Measurements from ENCODE around the gene MRPL54. TPM values are rescaled to one million over a fixed set of nuclear protein-coding genes. Genes with fewer than 3 reads are reported as not detected.

MRPL54 gene
- total and polyA plus RNA-seq, 2 donors (not counting 1 experiment from before 2014, with no cell fraction given), result 29.7 to 45.4 TPM

GRCh38 chr19:3766520-3766919 lies 4.0 kb downstream of the MRPL54 start:
- Histone ChIP-seq H3K9ac (ENCODE audit: insufficient read depth, low read length) (no peak overlapping the region), H3K4me3 (replicated peaks in 1 of 4; ENCODE audit: control extremely low read depth in 1 of 4, insufficient read depth in 1 of 4, low read depth in 3 of 4, low read length in 4 of 4) (no peak overlapping the region), H2AFZ (ENCODE audit: low read length) (no peak overlapping the region), H3K4me1 (ENCODE audit: control insufficient read depth, extremely low read depth, insufficient read depth, low read length) (peaks cover 2% of the 10 kb centered on the region), H4K20me1 (ENCODE audit: control insufficient read depth, extremely low read depth, insufficient read depth, low read length) (no peaks in the 10 kb centered on the region), H3K36me3 (ENCODE audit: control insufficient read depth, insufficient read depth, low read length) (peaks cover 3% of the 10 kb centered on the region), H3K79me2 (ENCODE audit: control insufficient read depth, insufficient read depth, low read length) (peaks cover 4% of the 10 kb centered on the region), H3K4me2 (ENCODE audit: extremely low read depth, insufficient read depth, low read length) (no peak overlapping the region), H3K27me3 (ENCODE audit: control insufficient read depth, insufficient read depth, low read length) (no peaks in the 10 kb centered on the region), H3K27ac (ENCODE audit: insufficient read depth, low read length) (no peak overlapping the region), H3K9me3 (ENCODE audit: control insufficient read depth, insufficient read depth, low read depth, low read length) (no peaks in the 10 kb centered on the region)
- no peak for TF ChIP-seq CTCF (conservative IDR thresholded peaks at IDR 0.05 in 1 of 2, IDR thresholded peaks at IDR 0.05 in 1 of 2; ENCODE audit: low read depth in 1 of 2, low read length in 2 of 2)
- DNase-seq (ENCODE audit: low read depth in 2 of 2), result no peak

DNA sequence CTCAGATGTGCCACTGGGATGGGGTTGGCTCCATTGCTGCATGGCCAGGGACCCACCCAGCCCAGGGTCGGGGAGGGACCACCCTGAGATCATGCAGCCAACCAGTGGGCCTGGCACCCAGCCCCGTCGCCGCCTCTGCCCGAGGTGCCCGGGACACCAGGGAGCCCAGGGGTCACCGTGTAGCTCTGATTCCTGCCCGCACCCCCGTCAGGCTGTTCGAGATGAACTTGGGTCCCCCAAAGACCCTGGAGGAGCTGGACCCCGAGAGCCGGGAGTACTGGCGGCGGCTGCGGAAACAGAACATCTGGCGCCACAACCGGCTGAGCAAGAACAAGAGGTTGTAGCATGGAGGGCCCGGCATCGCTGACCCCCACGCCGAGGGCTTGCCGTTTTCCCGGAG lies 4.6 kb downstream of the MRPL54 start:
- Histone ChIP-seq H3K4me2 (ENCODE audit: extremely low read depth, insufficient read depth, low read length) (no peak overlapping the region), H2AFZ (ENCODE audit: low read length) (no peak overlapping the region), H3K9me3 (ENCODE audit: control insufficient read depth, insufficient read depth, low read depth, low read length) (no peaks in the 10 kb centered on the region), H3K27me3 (ENCODE audit: control insufficient read depth, insufficient read depth, low read length) (no peaks in the 10 kb centered on the region), H4K20me1 (ENCODE audit: control insufficient read depth, extremely low read depth, insufficient read depth, low read length) (no peaks in the 10 kb centered on the region), H3K79me2 (ENCODE audit: control insufficient read depth, insufficient read depth, low read length) (peaks cover 4% of the 10 kb centered on the region), H3K36me3 (ENCODE audit: control insufficient read depth, insufficient read depth, low read length) (peaks cover 3% of the 10 kb centered on the region), H3K27ac (ENCODE audit: insufficient read depth, low read length) (no peak overlapping the region), H3K9ac (ENCODE audit: insufficient read depth, low read length) (no peak overlapping the region), H3K4me1 (ENCODE audit: control insufficient read depth, extremely low read depth, insufficient read depth, low read length) (peaks cover 2% of the 10 kb centered on the region), H3K4me3 (replicated peaks in 1 of 4; ENCODE audit: control extremely low read depth in 1 of 4, insufficient read depth in 1 of 4, low read depth in 3 of 4, low read length in 4 of 4) (no peak overlapping the region)
- no peak for DNase-seq (ENCODE audit: low read depth in 2 of 2)
- no peak for TF ChIP-seq CTCF (conservative IDR thresholded peaks at IDR 0.05 in 1 of 2, IDR thresholded peaks at IDR 0.05 in 1 of 2; ENCODE audit: low read depth in 1 of 2, low read length in 2 of 2)
- TF ChIP-seq EZH2 (IDR thresholded peaks at IDR 0.05; ENCODE audit: low read length, missing control alignments), result no peak

GRCh38 chr19:3768015-3768747 lies 5.7 kb downstream of the MRPL54 start:
- no peaks in the 10 kb centered on the region for H4K20me1 ChIP-seq (ENCODE audit: control insufficient read depth, extremely low read depth, insufficient read depth, low read length)
- TF ChIP-seq EZH2 (IDR thresholded peaks at IDR 0.05; ENCODE audit: low read length, missing control alignments), result no peak
- no peak for TF ChIP-seq CTCF (conservative IDR thresholded peaks at IDR 0.05 in 1 of 2, IDR thresholded peaks at IDR 0.05 in 1 of 2; ENCODE audit: low read depth in 1 of 2, low read length in 2 of 2)
- H3K9ac ChIP-seq (ENCODE audit: insufficient read depth, low read length), result no peak overlapping the region
- peaks cover 2% of the 10 kb centered on the region for H3K79me2 ChIP-seq (ENCODE audit: control insufficient read depth, insufficient read depth, low read length)
- H3K9me3 ChIP-seq (ENCODE audit: control insufficient read depth, insufficient read depth, low read depth, low read length), result no peaks in the 10 kb centered on the region
- no peak overlapping the region for H2AFZ ChIP-seq (ENCODE audit: low read length)
- DNase-seq (ENCODE audit: low read depth in 2 of 2), result no peak
- no peaks in the 10 kb centered on the region for H3K27me3 ChIP-seq (ENCODE audit: control insufficient read depth, insufficient read depth, low read length)
- peaks cover 2% of the 10 kb centered on the region for H3K4me1 ChIP-seq (ENCODE audit: control insufficient read depth, extremely low read depth, insufficient read depth, low read length)
- H3K36me3 ChIP-seq (ENCODE audit: control insufficient read depth, insufficient read depth, low read length), result peaks cover 3% of the 10 kb centered on the region
- no peak overlapping the region for H3K27ac ChIP-seq (ENCODE audit: insufficient read depth, low read length)
- H3K4me3 ChIP-seq (replicated peaks in 1 of 4; ENCODE audit: control extremely low read depth in 1 of 4, insufficient read depth in 1 of 4, low read depth in 3 of 4, low read length in 4 of 4), result no peak overlapping the region
- no peak overlapping the region for H3K4me2 ChIP-seq (ENCODE audit: extremely low read depth, insufficient read depth, low read length)
